Activated CD4-positive, alpha-beta T cell treated with anti-CD3 and anti-CD28 coated beads, Interleukin-10, Interleukin-2, amounts not matched to agents 100 ng/mL and 50 ng/mL, durations not matched to agents 16 hours and 8 hours (primary cell): Measurements from ENCODE around the gene STBD1.
"Not testable (repeated sequence)": the region's sequence is repeated elsewhere in the genome, so short reads cannot be mapped to it uniquely, and the experiment has no call there.

Experiments used
- DNase-seq: peaks from one replicate; pipeline ENCODE4 v3.0.0-alpha.2; 2020

STBD1 gene

GRCh38 chr4:76305971-76306881, at the start of gene STBD1:
Gene STBD1, plus strand, starts transcription at chr4:76306733. Its CDS starts 37 bp downstream, at chr4:76306770.
- peak; percentile 58 for DNase-seq

GRCh38 chr4:76256968-76257367, 49.6 kb upstream of the STBD1 start:
- no peak for DNase-seq

DNA sequence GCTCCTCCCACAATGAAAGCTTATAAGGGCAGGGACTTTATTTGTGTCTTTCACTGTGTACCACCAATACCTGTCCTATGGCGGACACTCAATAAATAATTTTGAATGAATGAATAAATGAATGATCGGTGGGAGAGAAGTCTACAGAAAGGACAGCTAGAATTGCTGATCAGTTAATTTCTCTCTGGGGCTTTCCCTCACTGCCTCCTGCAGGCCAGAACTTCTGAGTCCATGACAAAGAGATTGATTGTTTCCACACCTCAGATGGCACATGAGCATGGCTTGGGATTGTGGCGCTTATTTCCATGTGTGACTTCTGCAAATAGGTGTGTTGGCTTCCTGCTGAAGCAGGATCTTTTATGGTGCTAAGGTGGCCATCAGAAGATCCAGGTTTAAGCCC, 48.7 kb upstream of the STBD1 start:
- DNase-seq, result no peak

GRCh38 chr4:76260571-76260970, 46.0 kb upstream of the STBD1 start:
- DNase-seq, result no peak

- no peak for DNase-seq
Measured at GRCh38 chr4:76265631-76266218, 40.8 kb upstream of the STBD1 start.

- DNase-seq, result no peak
Measured at GRCh38 chr4:76266627-76267026, 39.9 kb upstream of the STBD1 start.

- no peak for DNase-seq
Measured at GRCh38 chr4:76267811-76268210, 38.7 kb upstream of the STBD1 start.

- DNase-seq, result no peak
Measured at GRCh38 chr4:76270244-76271175, 36.0 kb upstream of the STBD1 start.

DNA sequence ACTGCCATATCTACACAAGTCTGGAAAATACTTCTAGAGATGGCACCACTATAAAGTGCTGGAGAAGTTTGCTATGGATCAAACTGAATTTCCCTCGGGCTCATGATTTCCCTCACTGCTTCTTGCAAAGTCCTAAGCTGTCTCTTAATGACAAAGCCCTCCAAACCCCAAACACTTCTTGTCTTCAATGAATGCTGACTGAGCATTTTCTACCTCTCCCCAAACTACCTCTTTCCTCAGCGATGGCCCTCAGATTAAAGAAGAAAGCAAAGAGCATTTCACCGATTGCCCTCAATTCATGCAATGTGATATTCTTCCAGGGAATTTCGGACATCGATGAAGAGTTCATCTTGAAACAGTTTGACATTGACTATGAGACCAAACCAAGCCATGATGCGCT, 35.3 kb upstream of the STBD1 start:
- no peak for DNase-seq

DNA sequence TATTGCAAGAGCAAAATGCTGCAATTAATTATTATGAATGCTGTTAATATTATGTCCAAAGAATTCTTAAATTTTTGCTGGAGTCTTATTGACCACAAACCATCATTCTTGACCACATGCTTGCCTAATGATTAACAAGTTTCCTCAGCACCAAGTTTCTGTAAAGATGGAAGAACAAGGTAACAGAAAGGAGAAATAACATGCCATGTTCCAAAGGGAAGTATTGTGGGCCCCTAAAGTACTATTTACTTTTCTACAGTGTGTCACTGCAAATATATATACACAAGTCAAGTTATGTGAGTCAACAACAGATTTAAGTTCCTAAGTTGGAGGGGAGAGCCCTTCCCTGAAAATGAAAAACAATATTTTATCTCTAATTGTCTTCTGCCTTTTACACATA, 34.5 kb upstream of the STBD1 start:
- no peak for DNase-seq

- no peak for DNase-seq
Measured at GRCh38 chr4:76272582-76272981, 34.0 kb upstream of the STBD1 start.

DNA sequence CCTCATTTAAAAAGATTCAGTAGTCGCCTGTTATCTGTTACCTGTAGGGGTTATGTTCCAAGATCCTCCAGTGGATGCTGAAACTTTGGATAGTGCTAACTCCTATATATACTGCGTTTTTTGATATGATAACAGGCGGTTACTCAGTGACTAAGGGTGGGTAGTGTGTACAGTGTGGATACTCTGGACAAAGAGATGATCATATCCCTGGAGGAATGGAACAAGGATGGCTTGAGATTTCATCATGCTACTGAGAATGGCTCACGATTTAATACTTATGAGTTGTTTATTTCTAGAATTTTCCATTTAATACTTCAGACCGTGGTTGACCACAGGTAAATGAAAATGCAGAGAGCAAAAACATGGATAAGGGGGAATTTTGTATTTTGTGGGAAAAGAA, 33.5 kb upstream of the STBD1 start:
- DNase-seq, result no peak

GRCh38 chr4:76275486-76276124, 30.9 kb upstream of the STBD1 start:
- no peak for DNase-seq

- peak; percentile 2 for DNase-seq
Measured at GRCh38 chr4:76276813-76277212, 29.7 kb upstream of the STBD1 start.

DNA sequence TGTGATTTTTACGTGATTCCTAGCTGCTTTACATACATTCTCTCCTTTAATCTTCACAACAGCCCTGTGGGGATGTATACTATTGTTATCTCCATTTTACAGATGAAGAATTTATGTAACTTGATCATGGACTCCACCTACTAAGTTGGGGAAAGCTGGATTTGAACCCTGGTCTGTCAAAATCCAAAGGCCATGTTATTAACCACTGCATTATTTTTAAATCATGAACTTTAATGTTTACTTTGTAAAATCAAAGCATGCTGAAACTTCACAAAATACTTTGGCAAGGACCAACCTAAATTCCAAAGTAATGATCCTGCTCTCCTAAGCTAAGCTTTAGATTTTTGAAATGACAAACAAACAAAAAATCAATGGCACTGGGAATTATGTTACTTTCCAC, 28.9 kb upstream of the STBD1 start:
- DNase-seq, result no peak

- no peak for DNase-seq
Measured at GRCh38 chr4:76278583-76278982, 27.9 kb upstream of the STBD1 start.

- peak; percentile 41 for DNase-seq
Measured at GRCh38 chr4:76279462-76279861, 27.1 kb upstream of the STBD1 start.

DNA sequence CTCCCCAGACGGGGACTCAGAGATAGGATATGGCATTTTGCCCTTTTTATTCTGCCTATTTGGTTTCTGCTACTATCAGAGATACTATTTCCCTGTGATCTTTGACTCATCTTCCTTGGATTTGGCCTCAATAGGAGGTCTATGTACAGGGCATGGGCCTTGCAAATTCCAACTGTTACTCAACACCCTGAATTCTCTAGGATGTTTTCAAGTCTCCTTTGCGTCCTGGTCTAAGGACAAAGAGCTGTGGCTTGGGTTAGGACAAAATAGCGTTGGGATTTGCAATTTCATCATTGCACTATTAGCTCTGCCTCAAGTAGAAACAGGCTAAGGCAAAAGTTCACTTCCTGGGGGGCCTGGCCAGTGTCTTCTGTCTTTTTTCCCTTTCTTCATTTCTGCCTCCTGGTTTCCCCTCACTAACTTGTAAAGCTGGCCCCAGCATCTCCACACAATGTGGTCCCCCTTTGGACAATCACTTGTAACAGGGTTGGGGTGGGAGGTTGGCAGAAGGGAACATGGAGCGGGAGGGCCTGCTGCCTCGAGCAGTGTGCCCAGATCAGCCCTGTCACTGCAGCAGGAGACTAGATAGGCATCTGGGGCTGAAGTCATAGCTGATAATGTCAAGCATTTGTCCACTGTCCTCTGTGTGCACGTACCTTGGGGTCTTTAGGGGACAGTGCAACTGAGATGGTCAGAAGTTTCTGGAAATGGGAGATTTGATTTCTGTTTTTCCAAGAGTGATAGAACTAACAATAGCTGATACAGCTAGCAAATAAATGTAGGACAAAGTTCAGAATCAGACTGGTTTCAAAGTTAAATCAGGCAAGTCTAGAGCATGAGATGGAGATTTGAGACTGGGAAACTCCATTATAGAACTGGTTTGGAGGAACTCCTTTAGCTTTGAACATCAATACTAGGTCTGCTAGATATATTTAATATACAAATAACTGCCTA, 25.8 kb upstream of the STBD1 start:
- no peak for DNase-seq

GRCh38 chr4:76281594-76281993, 24.9 kb upstream of the STBD1 start:
- not testable (repeated sequence) for DNase-seq

DNA sequence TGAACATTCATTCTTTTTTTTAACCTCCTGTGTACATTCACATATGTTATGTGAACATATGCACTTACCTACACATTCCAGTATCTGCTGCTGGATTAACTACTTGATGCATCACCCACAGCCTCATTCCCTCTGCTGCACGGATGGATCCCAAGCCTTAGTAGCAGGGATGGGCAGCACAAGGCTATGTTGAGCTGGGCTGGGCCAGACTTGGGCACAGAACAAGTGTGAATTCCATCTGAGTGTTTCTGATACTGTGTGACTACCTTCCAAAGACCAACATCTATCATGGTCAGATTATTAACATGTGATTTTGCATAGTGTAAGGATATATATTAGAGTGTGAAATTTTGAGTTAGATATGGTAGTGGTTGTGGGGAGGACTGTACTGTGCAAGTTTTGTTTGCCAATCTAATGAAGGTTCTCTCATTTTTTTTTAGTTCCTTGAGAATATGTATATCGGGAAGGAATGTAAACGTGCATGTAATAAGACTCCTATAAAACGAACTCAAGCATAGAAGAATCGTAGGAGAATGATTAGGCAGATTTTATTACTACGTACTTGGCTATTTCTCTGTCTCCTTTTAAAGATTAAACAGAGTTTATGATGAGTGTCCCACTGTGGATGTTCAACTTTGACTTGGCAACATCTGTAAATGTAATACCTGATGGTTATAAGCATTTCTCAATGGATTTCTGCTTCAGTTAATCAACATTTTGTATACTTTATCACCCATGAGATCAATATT, 23.4 kb upstream of the STBD1 start:
- DNase-seq, result no peak

- DNase-seq, result no peak
Measured at GRCh38 chr4:76283900-76284299, 22.6 kb upstream of the STBD1 start.
